Gastrocnemius medialis (tissue), 4 donors: ENCODE results near the gene CCBE1.

Source experiments
- POLR2A ChIP-seq, 2 donors: fragments of 450-650 bp; IDR thresholded peaks; one replicate each; pipeline ENCODE4 v1.6.1; 2017; ENCODE audit warnings: antibody characterized with exemption in 2 of 2, mild to moderate bottlenecking in 2 of 2, moderate library complexity in 2 of 2
- TF ChIP-seq, protein P1 (sequence below), 5 experiments: fragments of 450-650 bp in 3 of 5; fragments of 200-600 bp in 2 of 5; sonication (generic) in 2 of 5; IDR thresholded peaks in 4 of 5; conservative IDR thresholded peaks in 1 of 5; 1 replicate in 4 of 5; 2 replicates in 1 of 5; pipeline ENCODE4 v1.5.1; 2016 to 2019; ENCODE audit warnings: antibody characterized with exemption in 5 of 5, mild to moderate bottlenecking in 3 of 5, moderate library complexity in 3 of 5

DNA sequence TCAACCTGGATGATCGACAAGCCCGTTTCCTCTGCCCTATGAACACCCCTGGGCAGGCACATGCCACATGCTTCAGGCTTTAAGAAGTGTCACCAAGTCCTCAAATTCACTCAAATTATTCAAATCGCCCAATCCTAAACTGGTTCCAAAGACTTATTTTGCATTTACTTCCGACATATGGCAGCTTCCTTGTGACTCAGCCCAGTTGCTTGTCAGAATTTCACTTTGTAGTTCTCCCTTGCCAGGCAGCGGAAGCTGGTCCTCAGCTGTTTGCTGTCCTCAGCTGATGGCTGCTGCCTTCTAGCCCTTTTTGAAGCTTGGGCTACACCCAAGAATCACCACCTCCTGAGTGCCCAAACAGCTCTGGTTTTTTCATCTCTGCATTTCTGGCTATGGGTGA is 232.7 kb downstream of the CCBE1 start:
- TF ChIP-seq, protein P1, sequence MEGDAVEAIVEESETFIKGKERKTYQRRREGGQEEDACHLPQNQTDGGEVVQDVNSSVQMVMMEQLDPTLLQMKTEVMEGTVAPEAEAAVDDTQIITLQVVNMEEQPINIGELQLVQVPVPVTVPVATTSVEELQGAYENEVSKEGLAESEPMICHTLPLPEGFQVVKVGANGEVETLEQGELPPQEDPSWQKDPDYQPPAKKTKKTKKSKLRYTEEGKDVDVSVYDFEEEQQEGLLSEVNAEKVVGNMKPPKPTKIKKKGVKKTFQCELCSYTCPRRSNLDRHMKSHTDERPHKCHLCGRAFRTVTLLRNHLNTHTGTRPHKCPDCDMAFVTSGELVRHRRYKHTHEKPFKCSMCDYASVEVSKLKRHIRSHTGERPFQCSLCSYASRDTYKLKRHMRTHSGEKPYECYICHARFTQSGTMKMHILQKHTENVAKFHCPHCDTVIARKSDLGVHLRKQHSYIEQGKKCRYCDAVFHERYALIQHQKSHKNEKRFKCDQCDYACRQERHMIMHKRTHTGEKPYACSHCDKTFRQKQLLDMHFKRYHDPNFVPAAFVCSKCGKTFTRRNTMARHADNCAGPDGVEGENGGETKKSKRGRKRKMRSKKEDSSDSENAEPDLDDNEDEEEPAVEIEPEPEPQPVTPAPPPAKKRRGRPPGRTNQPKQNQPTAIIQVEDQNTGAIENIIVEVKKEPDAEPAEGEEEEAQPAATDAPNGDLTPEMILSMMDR (IDR thresholded peaks at IDR 0.05 in 4 of 5, conservative IDR thresholded peaks at IDR 0.05 in 1 of 5) = no peak
- TF ChIP-seq POLR2A (IDR thresholded peaks at IDR 0.05) = no peak
